Activated CD8-positive, alpha-beta memory T cell treated with anti-CD3 and anti-CD28 coated beads, Interleukin-2, amount 50 U/mL, for 4 hours (primary cell): Measurements from ENCODE around the gene CELF2.
A peak's percentile ranks its signal among the peaks of the same experiment; 100 is the strongest.

Source experiments
- DNase-seq: peaks from one replicate; pipeline ENCODE4 v3.0.0-alpha.2; 2020

Gene CELF2

DNA sequence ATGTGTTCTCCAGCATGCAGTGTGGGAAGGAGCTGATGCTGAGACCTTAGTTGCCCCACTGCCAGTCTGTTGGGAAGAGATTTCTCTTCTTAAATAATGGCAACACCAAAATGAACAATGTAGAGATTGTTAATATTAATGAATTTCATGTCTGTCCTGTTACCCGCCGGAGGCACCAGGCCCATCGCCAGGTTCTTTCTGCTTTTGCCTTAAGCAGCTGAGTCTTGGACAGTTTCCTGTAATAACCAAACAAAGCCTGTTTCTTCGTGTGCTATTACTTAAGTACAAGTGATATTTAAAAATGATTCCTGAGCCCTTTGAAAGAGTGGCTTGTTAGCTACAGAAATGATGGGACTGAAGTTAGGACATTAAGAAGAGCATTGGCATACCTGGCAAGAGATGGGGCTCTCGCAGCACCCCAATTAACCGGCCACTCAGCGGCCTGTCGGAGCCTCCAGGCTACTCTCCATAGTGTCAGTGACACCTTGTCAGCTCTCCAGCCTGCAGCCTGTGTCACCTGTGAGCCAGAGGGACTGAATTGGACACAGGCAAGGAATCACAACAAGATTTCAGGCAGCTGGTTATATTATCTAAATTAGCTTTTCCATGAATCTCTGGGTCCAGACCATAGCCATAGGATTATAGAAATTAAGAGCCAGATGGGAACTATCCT is 142.0 kb downstream of the CELF2 start:
- no peak for DNase-seq

DNA sequence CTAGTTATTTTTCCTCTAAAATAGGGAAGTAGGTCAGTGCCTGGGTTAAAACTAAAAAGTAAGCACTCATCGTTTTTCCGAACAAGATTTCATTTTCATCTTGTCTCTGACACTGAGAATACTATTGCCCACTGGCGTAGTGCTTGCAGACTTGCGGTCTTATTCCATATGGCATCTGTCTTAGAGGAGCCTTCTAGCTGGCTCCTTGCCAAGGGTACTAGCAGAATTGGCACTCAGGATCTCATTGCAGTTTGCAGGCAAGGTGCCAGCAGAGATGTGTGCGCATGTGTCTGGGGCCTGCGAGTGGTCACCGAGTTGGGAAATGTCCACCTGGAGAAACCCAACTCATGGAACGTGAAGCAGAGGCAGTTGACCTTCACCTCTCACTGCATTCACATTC is 143.4 kb downstream of the CELF2 start:
- DNase-seq, result no peak

- DNase-seq, result no peak
Observed at GRCh38 chr10:11161910-11162309, 144.2 kb downstream of the CELF2 start.

DNA sequence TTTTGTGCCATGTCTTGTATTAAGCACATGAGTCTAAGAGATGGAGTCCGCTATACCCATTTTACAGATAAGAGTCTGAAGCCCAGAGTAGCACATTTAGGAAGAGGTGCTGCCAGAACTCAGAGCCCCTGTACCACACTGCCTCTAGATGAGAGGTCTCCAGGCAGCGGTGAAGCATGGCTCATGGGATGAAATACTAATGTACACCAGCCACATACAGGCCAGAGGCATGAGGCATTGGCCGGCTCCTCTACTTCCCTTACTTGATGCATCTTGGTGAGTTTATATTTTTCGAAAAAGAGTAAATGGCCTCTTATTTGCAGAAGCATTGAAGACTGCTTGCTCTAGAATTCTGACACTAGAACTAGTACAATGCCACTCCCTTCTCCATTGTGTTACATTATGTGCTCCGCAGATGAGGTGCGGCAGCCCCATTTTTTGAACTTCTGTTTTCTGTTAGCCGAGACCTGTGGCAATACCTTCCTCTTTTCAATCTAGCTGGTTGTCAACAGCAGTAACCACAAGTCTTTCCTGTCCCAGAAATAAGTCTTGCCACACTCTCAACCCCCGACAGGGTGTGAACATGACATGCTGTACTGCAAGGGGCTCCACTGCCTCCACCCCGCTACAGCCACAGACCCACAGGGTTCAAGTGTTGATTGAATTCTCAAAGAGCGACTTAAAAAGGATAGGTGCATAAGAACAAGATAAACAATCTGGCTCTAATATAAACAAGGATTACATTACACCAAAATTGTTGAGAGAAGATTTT is 145.3 kb downstream of the CELF2 start:
- peak; percentile 69 for DNase-seq

DNA sequence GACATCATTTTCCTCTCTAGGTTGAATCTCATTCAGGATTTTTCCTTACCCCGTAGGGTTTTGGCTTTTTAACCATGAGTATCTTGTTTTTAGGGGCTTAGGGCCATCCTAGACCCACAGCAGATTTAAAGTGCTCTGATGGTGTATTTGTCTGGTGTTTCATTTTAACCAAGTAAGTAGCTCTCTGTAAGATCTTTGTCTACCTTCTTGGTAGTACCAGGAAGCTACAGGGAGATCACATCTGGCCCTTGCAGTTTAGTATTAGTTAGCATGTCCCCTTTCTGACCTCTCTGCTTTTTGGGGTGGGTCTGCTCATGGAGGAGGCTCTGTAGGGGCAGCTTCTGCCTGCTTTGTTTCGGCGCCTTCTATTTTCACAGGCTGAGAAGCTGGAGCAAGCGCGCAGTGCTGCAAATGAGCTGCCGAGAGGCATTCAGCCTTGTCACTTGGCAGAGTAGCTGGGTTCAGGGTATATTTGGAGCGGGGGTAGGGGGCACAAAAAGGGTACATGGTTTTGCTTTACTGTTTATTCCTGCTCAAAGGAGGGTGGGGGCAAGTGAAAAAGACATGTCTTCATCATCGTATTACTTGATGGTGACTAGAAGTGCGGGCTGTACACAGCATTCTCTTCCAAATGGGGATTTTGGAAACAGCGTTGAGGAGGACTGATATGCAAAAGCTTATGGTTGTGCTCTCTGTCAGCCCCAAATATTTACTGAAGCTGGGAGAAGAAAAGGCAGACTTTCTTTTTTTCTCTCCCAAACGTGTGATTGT is 146.3 kb downstream of the CELF2 start:
- DNase-seq, result no peak

DNA sequence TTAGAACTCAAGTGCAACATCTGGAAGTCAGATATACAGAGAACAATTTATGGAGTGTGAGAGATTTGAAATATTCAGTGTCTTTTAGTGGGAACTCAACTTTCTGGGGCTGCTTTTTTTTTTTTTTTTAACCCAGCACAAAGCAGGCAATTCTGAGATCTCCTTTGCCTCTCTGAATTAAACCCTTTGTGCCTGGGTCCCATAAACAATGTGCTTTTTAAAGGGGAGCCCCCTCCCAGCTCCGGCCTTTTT is 146.8 kb downstream of the CELF2 start:
- DNase-seq, result no peak

DNA sequence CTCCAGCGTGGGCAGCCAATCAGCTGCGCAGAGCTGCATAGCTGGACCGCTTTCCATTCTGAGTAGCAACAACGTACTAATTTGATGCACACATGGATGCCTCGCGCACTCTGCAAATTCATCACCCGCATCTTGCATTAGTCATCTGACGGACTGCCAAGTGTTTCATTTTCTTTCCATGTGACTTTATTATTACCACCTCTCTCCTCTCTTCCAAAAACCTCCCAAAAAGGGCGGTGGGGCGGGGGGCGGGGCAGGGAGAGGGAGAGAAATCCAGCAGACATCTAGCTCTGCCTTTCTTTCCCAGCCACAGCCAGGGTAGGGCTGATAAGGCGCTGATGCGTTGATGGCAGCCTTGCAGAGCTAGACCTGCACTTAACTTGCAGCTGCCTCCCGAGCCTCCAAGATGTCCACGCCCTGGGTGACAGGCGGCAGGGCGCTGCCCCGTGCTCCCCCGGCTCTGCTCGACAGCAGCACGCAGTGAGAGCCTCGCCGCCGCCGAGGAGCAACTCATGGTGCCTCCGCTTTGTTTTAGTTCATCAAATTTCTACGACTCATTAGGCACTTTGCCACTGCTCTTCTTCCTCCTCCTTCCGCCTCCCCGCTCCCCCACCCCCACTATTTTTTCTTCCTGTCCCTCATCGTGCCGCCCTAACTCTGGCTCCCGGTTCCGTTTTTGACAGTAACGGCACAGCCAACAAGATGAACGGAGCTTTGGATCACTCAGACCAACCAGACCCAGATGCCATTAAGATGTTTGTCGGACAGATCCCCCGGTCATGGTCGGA is 147.3 kb downstream of the CELF2 start:
- DNase-seq, result peak; percentile 63

DNA sequence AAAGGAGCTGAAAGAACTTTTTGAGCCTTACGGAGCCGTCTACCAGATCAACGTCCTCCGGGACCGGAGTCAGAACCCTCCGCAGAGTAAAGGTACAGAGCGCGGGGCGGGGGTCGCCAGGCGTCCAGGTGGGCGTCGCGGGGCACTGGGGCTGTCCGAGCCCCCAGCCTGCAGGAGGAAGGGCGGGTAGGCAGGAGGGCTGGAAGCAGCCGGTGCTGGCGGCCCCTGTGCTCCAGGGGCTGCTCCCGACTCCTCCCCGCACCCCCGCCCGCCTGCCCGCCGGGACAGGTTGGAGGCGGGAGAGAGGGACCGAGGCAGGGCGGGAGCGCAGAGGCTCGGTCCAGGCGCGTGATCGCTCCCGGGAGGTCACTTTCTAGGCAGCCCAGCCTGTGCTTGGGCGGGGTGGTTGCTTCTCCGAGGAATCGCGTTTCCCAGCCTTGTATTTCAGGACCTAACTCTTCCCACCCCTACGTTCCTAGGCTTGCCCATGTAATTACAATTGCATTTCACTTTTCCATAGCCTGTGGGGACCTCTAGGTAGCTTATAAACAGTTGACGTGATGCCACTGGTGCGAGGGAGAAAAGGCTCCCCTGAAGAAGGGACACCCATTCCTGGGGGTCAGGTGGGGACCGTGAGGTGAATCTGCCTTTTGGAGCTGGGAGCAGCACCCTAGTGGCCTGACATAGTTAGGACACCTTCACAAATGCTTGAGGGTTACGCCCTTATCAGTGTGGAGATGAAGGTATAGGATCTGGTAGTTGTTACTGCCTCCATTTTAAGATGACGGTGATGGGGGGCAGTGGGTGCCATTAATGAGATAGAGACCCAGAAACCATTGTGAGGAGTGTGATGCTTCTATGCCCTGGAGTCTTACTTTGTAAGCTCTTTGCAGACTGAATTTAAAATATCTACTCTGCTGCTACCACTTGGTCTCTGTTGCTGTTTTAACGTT is 148.2 kb downstream of the CELF2 start:
- DNase-seq, result peak; percentile 59

DNA sequence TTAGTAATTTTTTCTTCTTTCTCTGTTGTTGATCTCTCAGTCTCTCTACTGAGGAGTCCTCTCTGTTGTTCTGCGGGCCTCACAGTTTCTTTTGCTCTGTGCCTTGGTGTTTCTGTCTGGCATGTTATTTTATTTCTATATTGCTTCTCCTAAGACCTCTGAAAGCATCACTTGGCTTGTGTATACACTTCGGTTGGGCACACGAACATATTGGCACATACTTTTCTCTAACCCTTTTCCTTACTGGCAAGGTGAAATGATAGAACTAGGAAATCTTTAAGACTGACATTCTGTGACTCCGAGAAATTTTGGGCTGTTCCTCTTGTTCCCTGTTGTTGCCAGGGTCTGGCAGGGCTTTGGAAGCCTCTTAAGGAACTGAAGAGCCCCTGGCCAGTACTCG is 148.9 kb downstream of the CELF2 start:
- DNase-seq, result no peak

DNA sequence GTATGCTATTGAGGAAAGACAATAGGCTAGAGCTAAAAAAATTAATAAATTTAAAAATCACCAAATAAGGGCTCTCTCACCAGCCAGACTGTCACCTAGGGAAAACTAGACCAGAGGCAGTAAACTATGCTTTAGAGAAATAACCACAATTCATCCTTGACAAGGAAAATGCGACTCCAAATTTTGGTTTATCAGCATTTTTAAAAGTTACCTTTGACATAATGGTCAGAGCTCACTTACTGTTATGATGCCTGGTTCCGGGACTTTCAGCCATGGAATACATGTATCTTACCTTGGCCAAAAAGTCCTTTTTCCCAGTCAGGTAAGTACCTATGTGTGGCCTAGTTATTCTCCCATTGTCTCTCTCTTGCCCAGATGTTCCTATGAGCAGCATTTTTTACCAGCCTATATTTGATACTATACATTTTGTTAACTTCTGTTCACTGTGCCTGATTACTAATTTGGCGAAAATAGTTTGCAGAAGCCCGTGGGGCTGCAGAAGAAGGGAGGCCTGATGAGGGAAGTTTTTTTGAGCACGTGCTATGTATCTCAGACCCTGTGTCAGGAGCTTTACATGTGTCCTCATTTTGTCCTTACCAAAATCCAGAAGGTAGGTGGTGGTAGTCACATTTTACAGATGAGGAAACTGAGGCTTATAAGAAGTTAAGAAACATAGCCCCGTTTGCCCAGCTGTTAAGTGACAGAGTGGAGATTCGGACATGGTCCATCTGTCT is 149.7 kb downstream of the CELF2 start:
- no peak for DNase-seq

DNA sequence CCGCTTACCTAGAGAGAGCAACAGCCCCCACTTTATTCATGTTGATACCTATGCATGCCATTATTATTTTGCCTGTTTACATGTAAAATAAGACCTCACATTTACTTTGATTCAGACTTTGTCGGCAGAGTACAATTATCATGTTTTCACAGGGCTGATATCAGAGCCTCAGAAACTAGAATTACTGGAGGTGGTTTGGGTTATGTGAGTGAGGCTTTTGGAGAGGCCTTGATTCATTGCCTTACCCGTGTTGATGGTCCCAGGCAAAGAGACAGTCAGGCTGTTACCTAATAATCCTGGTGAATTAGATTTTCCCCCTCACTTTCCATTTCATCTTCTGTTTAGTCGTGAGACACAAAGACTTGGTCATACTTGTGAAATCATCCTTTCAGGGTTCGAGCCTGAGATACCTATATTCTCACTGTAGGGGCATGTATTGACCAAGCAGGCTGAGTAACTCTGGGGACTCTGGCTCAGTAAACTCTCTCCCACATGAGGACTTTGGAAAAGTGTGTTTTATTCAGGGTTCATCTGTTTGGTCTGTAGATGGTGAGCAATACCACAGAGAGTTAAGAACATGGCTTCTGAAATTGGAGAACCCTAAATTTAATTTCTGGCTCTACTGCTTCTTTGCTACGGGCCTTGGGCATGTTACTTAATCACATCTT is 150.9 kb downstream of the CELF2 start:
- no peak for DNase-seq

- DNase-seq, result no peak
Observed at GRCh38 chr10:11169976-11170375, 152.3 kb downstream of the CELF2 start.

GRCh38 chr10:11170574-11170973 is 152.9 kb downstream of the CELF2 start:
- DNase-seq, result no peak

GRCh38 chr10:11170993-11171851 is 153.6 kb downstream of the CELF2 start:
- peak; percentile 40 for DNase-seq

DNA sequence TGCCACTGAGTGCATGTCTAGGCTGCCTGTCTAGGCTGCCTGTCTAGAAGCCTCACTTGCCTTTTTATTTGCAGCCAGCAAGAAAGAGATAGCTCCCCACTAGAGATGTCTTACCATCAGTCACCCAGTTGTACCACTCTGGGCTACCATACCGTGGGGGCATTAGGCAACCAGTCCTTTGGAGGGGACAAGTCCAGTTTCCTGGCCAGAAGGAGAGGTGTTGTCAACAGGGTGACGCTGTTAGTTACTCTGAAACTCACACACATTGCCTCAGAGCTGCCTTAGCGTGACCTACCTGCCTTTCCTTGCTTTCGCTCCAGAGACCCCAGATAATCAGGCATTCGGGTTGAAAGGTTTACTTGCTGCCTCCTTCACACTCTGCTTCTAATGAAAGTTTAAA is 155.4 kb downstream of the CELF2 start:
- DNase-seq, result no peak

DNA sequence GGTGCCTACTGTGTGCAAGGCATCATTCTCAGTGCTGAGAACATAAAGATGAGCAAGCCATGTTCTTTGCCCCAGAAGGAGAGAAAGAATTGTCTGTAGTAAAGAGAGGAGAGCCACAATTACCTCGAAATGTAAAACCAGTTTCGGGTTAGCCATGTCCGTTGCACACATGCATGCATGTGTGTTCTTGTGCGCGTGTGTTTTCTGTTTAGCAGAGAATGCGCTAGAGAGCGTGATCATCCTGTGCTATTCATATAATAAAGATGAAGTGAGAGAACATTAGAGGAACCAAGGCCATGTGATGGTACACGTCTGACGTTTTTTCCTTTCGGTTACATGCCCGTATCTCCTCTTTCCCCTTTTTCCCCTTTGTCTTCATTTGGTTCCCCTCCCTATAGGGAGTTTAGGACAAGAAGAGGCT is 158.2 kb downstream of the CELF2 start:
- DNase-seq, result no peak

DNA sequence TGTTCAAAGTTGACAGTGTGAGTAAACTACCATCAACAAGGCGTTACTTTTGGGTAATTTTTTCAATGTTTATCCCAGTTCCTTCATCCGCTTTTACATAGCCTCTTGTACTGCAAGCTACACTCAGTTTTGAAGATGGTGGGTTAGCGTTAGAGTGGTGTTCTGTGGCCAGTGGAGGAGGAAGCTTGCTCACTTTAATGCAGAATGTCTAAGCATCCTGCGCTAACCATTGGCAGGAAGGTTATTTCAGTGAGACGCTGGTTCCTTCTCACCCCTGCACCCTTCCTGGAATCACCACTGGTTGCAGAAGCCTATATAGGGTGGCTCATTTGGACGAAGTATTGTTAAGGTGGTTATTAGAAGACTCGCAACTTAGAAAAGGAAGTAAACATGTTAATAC is 159.1 kb downstream of the CELF2 start:
- no peak for DNase-seq

GRCh38 chr10:11177381-11177780 is 159.7 kb downstream of the CELF2 start:
- DNase-seq, result no peak

GRCh38 chr10:11177926-11178471 is 160.3 kb downstream of the CELF2 start:
- DNase-seq, result no peak
